Measurements from ENCODE around the gene ARHGEF12. TPM values are rescaled to one million over a fixed set of nuclear protein-coding genes. Genes with fewer than 3 reads are reported as not detected.

Gene ARHGEF12
- polyA plus RNA-seq, 1 donor (not counting 4 experiments of a cell fraction or from before 2014, with no cell fraction given), result 28.8 TPM

DNA sequence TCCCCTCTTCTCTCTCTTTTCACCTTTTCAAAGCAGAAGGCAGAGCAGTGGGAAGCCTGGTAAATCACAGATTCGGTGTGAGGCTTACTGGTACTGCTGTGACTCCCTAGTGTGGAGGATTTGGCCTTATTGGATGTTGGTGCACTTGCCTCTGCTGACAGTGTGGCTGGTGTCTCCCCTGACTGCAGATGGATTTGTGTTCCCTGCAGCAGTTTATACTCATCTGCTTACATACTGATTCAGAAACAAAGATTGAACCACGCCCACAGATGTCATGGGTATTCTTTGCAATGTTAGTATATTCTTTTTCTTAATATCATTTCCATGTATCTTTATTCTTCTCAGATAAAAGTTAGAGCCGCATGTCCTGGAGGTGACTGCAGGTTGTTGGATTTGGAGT is 148.5 kb downstream of the ARHGEF12 start:
- Histone ChIP-seq H3K9me1 (ENCODE audit: control insufficient read depth, extremely low read depth, insufficient read depth, low read length) (no peaks in the 10 kb centered on the region), H3K79me2 (ENCODE audit: control insufficient read depth, insufficient read depth, low read length) (no peaks in the 10 kb centered on the region), H3K4me1 (ENCODE audit: control insufficient read depth, extremely low read depth, insufficient read depth, low read length) (no peaks in the 10 kb centered on the region), H3K27ac (ENCODE audit: control insufficient read depth, insufficient read depth, low read length) (no peak overlapping the region), H3K9ac (ENCODE audit: control insufficient read depth, extremely low read depth, insufficient read depth, low read length) (no peak overlapping the region), H3K4me2 (ENCODE audit: control insufficient read depth, extremely low read depth, insufficient read depth, low read depth, low read length) (no peak overlapping the region), H3K4me3 (ENCODE audit: control insufficient read depth in 2 of 3, extremely low read depth in 1 of 3, insufficient read depth in 2 of 3, low read depth in 1 of 3, low read length in 3 of 3) (no peak overlapping the region), H3K9me3 (ENCODE audit: control insufficient read depth, low read depth, low read length) (no peaks in the 10 kb centered on the region), H2AFZ (ENCODE audit: control insufficient read depth, low read length) (no peak overlapping the region), H4K20me1 (ENCODE audit: control insufficient read depth, extremely low read depth, insufficient read depth, low read length) (no peaks in the 10 kb centered on the region), H3K36me3 (ENCODE audit: control insufficient read depth in 2 of 2, extremely low read depth in 1 of 2, insufficient read depth in 2 of 2, low read length in 2 of 2) (peaks cover 8 to 15% of the 10 kb centered on the region in 2 experiments), H3K27me3 (ENCODE audit: control insufficient read depth, extremely low read depth, insufficient read depth, low read length) (no peaks in the 10 kb centered on the region)
- FAIRE-seq (no peak), DNase-seq (ENCODE audit: low read depth, low spot score) (no peak)
- no peak for TF ChIP-seq EZH2 (IDR thresholded peaks at IDR 0.05; ENCODE audit: low read length)
- TF ChIP-seq CTCF (optimal IDR thresholded peaks at IDR 0.05 in 1 of 3, IDR thresholded peaks at IDR 0.05 in 1 of 3, conservative IDR thresholded peaks at IDR 0.05 in 1 of 3; ENCODE audit: extremely low read depth in 1 of 3, insufficient read depth in 2 of 3, low read length in 3 of 3), result no peak
- dilution Hi-C loops (cut with MboI; ENCODE audit: extremely low pct_ligation_motif_present, low sequenced_read_pairs), result no loop called here

DNA sequence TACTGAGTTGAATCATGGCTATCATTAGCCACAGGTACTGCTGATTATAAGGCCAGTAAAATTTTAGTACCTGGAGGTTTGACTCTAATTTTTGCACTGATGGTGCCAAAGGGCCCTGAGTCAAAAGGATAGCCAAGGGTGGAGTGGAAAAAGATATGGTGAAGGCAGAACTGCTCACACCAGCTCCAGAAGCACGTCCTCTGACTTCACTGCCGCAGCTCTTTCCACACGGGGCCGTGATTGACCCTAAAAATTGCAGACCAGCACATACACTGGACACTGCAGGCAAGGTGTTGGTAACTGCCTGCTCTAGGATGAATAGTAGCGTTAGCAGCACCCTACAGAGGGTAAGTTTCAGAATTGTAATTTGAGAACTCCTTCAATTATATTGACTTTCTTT is 149.9 kb downstream of the ARHGEF12 start:
- Histone ChIP-seq H3K36me3 (ENCODE audit: control insufficient read depth in 2 of 2, extremely low read depth in 1 of 2, insufficient read depth in 2 of 2, low read length in 2 of 2) (peaks cover 3 to 16% of the 10 kb centered on the region in 2 experiments), H3K4me2 (ENCODE audit: control insufficient read depth, extremely low read depth, insufficient read depth, low read depth, low read length) (no peak overlapping the region), H3K9me1 (ENCODE audit: control insufficient read depth, extremely low read depth, insufficient read depth, low read length) (no peaks in the 10 kb centered on the region), H3K27me3 (ENCODE audit: control insufficient read depth, extremely low read depth, insufficient read depth, low read length) (no peaks in the 10 kb centered on the region), H3K9me3 (ENCODE audit: control insufficient read depth, low read depth, low read length) (no peaks in the 10 kb centered on the region), H4K20me1 (ENCODE audit: control insufficient read depth, extremely low read depth, insufficient read depth, low read length) (no peaks in the 10 kb centered on the region), H3K4me1 (ENCODE audit: control insufficient read depth, extremely low read depth, insufficient read depth, low read length) (no peaks in the 10 kb centered on the region), H3K9ac (ENCODE audit: control insufficient read depth, extremely low read depth, insufficient read depth, low read length) (no peak overlapping the region), H3K4me3 (ENCODE audit: control insufficient read depth in 2 of 3, extremely low read depth in 1 of 3, insufficient read depth in 2 of 3, low read depth in 1 of 3, low read length in 3 of 3) (no peak overlapping the region), H3K27ac (ENCODE audit: control insufficient read depth, insufficient read depth, low read length) (no peak overlapping the region), H2AFZ (ENCODE audit: control insufficient read depth, low read length) (no peak overlapping the region), H3K79me2 (ENCODE audit: control insufficient read depth, insufficient read depth, low read length) (no peaks in the 10 kb centered on the region)
- FAIRE-seq, result no peak
- DNase-seq (ENCODE audit: low read depth, low spot score), result no peak
- dilution Hi-C loops (cut with MboI; ENCODE audit: extremely low pct_ligation_motif_present, low sequenced_read_pairs), result no loop called here
- TF ChIP-seq CTCF (optimal IDR thresholded peaks at IDR 0.05 in 1 of 3, IDR thresholded peaks at IDR 0.05 in 1 of 3, conservative IDR thresholded peaks at IDR 0.05 in 1 of 3; ENCODE audit: extremely low read depth in 1 of 3, insufficient read depth in 2 of 3, low read length in 3 of 3) (no peak), EZH2 (IDR thresholded peaks at IDR 0.05; ENCODE audit: low read length) (no peak)
